NT2/D1 (cell line): ENCODE results near the gene CHN2.

Experiments used
- SUZ12 ChIP-seq: IDR thresholded peaks from 2 replicates; pipeline ENCODE4 v1.6.1; 2011; ENCODE audit not compliant: insufficient read length, insufficient read depth; ENCODE audit errors: extremely low read depth
- YY1 ChIP-seq: IDR thresholded peaks from 2 replicates; pipeline ENCODE4 v1.6.1; 2011; ENCODE audit not compliant: insufficient read length, insufficient read depth

DNA sequence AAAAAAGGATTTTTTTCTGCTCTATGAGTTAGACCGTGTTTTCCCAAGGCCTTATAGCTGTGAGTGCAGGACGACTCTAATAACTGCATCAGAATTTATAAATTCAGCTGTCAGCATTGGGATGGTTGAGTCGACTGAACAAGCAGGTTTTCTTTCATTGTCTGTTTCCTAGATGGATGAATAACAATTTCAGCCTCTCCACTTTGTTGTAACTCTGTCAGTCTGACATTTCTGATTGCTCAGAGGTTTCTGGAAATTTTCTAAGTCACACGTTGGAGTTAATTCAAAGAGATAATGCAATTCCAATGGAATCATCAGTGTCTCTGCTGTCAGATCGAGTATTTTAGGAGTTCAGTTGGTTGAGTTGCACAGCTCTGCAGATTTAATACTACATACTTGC lies 159.2 kb downstream of the CHN2 start:
- TF ChIP-seq SUZ12: no peak
- TF ChIP-seq YY1: no peak
